Progenitor cell of endocrine pancreas (in vitro differentiated cells): ENCODE measurements around the gene ZNF362. TPM values are rescaled to one million over a fixed set of nuclear protein-coding genes. Genes with fewer than 3 reads are reported as not detected.
"Not testable (repeated sequence)": the region's sequence is repeated elsewhere in the genome, so short reads cannot be mapped to it uniquely, and the experiment has no call there.

Experiments used
- DNase-seq: peaks from one replicate; pipeline ENCODE4 v3.0.0; 2021; ENCODE audit warnings: low spot score; ENCODE audit not compliant: unreplicated experiment
- H3K27ac Mint-ChIP-seq: 2 replicates; pipeline ENCODE4 v1.8.0; 2021; ENCODE audit warnings: mild to moderate bottlenecking, moderate library complexity, mixed read lengths
- H3K27me3 Mint-ChIP-seq: 2 replicates; pipeline ENCODE4 v1.8.0; 2021; ENCODE audit warnings: mixed read lengths
- H3K36me3 Mint-ChIP-seq: 2 replicates; pipeline ENCODE4 v1.8.0; 2022; ENCODE audit warnings: mixed read lengths; ENCODE audit not compliant: insufficient read depth
- H3K4me1 Mint-ChIP-seq: 2 replicates; pipeline ENCODE4 v1.8.0; 2021; ENCODE audit warnings: low read depth, mixed read lengths
- H3K4me3 Mint-ChIP-seq: 2 replicates; pipeline ENCODE4 v1.8.0; 2021; ENCODE audit warnings: low read depth, mild to moderate bottlenecking, moderate library complexity, mixed read lengths
- H3K9me3 Mint-ChIP-seq: 2 replicates; pipeline ENCODE4 v1.8.0; 2021; ENCODE audit warnings: low read depth, mixed read lengths
- total RNA-seq: library from RNA; stranded (reverse); gene quantifications from 2 replicates; pipeline ENCODE4 v1.2.1, GENCODE V29; 2021
- TF ChIP-seq, protein P1 (sequence below): fragments of 200-600 bp; sonication (generic); IDR thresholded peaks from one replicate; pipeline ENCODE4 v1.5.0; 2021; ENCODE audit warnings: antibody characterized with exemption, mild to moderate bottlenecking; ENCODE audit not compliant: unreplicated experiment

Gene ZNF362
- total RNA-seq, 1 donor from 2014 or later: 79.3 TPM

DNA sequence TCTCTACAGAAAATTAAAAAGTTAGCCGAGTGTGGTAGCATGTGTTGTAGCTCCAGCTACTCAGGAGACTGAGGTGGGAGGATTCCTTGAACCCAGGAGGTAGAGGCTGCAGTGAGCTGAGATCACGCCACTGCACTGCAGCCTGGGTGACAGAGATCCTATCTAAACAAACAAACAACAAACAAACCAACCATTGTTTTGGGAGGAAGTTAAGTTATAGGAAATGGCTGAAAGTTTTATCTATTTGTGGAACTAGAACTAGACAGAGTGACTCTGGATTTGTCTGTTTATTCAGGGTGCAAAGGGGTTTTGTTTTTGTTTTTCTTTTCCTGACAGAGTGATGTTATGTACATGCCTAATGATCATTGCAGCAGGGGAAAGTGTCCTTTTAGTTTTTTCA lies 31.0 kb downstream of the ZNF362 start:
- Mint-ChIP-seq H3K9me3 (no peaks in the 10 kb centered on the region), H3K36me3 (peaks cover 37% of the 10 kb centered on the region), H3K4me1 (peaks cover 18% of the 10 kb centered on the region), H3K27me3 (no peaks in the 10 kb centered on the region), H3K4me3 (no peak overlapping the region), H3K27ac (no peak overlapping the region)
- DNase-seq: no peak
- TF ChIP-seq, protein P1, sequence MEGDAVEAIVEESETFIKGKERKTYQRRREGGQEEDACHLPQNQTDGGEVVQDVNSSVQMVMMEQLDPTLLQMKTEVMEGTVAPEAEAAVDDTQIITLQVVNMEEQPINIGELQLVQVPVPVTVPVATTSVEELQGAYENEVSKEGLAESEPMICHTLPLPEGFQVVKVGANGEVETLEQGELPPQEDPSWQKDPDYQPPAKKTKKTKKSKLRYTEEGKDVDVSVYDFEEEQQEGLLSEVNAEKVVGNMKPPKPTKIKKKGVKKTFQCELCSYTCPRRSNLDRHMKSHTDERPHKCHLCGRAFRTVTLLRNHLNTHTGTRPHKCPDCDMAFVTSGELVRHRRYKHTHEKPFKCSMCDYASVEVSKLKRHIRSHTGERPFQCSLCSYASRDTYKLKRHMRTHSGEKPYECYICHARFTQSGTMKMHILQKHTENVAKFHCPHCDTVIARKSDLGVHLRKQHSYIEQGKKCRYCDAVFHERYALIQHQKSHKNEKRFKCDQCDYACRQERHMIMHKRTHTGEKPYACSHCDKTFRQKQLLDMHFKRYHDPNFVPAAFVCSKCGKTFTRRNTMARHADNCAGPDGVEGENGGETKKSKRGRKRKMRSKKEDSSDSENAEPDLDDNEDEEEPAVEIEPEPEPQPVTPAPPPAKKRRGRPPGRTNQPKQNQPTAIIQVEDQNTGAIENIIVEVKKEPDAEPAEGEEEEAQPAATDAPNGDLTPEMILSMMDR: no peak

DNA sequence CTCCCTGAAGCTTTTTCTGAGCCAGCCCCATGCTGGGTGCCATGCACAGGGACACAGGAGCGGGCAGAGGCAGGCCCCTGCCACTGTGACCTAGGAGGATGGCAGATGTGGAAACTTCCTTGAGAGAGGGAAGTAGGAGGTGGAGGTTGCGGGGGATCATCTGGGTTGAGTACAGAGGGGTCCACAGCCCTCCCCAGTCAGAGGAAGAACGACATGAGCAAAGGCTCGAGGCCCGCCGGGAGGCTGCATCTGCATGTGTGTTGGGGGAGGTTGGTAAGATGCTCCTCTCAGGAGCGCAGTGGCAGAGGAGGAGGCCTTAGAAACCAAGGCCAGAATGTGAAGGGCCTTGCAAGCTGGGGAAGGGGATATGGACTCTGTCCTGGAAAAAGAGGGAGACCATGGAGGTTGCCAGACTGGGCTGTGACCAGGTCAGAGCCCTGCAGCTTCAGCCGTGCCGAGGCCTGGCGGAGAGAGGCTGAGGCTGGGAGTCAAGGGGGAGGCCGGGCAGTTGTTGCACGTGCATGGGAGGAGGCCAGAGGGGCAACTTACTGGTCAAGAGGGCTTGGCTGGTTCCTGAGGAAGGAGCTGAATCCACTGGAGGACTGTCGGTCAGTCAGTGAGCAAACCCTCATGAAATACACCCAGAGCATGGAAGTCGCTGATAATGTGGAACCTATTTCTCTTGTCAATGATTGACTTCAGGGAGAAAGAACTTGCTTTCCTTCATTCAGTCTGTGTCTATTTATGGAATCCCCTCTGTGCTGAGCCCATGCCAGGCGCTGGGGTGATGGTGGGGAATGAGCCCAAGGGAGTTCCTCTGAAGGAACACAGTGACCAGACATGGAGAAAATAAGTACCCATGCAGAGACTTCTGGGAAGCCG lies 32.9 kb downstream of the ZNF362 start:
- no peak for DNase-seq
- TF ChIP-seq, protein P1: no peak
- Mint-ChIP-seq H3K36me3 (peaks cover 37% of the 10 kb centered on the region), H3K4me1 (peaks cover 13% of the 10 kb centered on the region), H3K9me3 (no peaks in the 10 kb centered on the region), H3K4me3 (no peak overlapping the region), H3K27me3 (no peaks in the 10 kb centered on the region), H3K27ac (peak overlapping the region; percentile 77)

DNA sequence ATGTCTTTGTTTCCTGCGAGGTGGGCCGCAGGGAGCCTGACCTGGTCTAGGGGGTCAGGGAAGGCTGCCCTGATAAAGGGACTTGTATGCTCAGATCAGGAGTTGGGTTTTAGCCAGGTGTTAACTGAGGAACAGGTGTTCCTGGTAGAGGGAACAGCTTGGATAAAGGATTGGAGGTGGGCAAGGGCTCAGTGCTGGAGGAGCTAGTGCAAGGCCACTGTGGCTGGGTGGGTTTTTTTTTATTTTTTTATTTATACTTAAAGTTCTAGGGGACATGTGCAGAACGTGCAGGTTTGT lies 33.5 kb downstream of the ZNF362 start:
- peaks cover 36% of the 10 kb centered on the region for H3K36me3 Mint-ChIP-seq
- no peaks in the 10 kb centered on the region for H3K27me3 Mint-ChIP-seq
- H3K9me3 Mint-ChIP-seq: no peaks in the 10 kb centered on the region
- H3K27ac Mint-ChIP-seq: peak overlapping the region; percentile 59
- H3K4me3 Mint-ChIP-seq: no peak overlapping the region
- peaks cover 10% of the 10 kb centered on the region for H3K4me1 Mint-ChIP-seq
- TF ChIP-seq, protein P1: no peak
- DNase-seq: no peak

DNA sequence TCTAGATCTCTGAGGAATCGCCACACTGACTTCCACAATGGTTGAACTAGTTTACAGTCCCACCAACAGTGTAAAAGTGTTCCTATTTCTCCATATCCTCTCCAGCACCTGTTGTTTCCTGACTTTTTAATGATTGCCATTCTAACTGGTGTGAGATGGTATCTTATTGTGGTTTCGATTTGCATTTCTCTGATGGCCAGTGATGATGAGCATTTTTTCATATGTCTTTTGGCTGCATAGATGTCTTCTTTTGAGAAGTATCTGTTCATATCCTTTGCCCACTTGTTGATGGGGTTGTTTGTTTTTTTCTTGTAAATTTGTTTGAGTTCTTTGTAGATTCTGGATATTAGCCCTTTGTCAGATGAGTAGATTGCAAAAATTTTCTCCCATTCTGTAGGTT lies 34.3 kb downstream of the ZNF362 start:
- Mint-ChIP-seq H3K36me3 (peaks cover 40% of the 10 kb centered on the region), H3K4me1 (peaks cover 10% of the 10 kb centered on the region)
- not testable (repeated sequence) for H3K27ac Mint-ChIP-seq, H3K27me3 Mint-ChIP-seq, H3K4me3 Mint-ChIP-seq, H3K9me3 Mint-ChIP-seq, DNase-seq

DNA sequence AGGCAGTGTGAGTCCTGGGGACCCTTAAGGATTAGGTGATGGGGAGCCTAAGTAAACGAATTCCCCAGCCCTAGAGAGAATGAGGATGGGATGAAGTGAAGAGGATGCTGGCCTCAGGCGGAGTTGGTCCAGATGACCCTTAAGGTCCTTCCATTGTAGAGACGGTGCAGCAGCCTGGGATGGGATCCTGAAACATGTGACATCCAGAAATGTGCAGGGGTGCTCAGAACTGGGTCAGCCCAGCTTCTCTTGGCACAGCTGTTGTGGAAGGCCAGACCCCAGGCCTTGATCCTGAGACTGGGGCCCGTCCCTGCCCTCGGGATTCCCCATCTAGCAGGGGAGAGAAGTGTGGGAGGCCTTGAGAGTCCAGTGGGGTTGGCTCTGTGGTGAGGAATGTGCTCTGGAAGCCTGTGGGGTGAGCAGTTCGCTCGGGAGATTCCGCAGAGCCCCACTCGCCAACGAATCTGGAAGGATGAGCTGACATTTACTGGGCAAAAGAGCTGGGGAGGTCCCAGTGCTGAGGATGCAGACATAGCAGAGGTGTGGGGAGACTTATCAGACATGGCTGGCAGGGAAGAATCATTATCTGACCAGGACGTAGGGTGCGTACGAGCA lies 36.5 kb downstream of the ZNF362 start:
- Mint-ChIP-seq H3K9me3 (no peaks in the 10 kb centered on the region), H3K4me3 (no peak overlapping the region), H3K36me3 (peaks cover 39% of the 10 kb centered on the region), H3K4me1 (no peaks in the 10 kb centered on the region), H3K27me3 (no peaks in the 10 kb centered on the region), H3K27ac (no peak overlapping the region)
- DNase-seq: no peak
- TF ChIP-seq, protein P1: no peak
